Osteoblast (primary cell): Measurements from ENCODE around the gene BPIFB3. TPM values are rescaled to one million over a fixed set of nuclear protein-coding genes. Genes with fewer than 3 reads are reported as not detected.

Source experiments
- DNase-seq: peaks from one replicate; pipeline ENCODE4 v3.0.0; 2011; ENCODE audit warnings: low spot score, mixed read lengths; ENCODE audit not compliant: insufficient read length; ENCODE audit errors: missing footprints
- H2AFZ ChIP-seq: 2 replicates; pipeline ENCODE4 v1.6.0; 2011; ENCODE audit warnings: mild to moderate bottlenecking, low read length
- H3K27ac ChIP-seq: 2 replicates; pipeline ENCODE4 v1.5.1; 2011; ENCODE audit warnings: mild to moderate bottlenecking, low read depth, low read length, moderate library complexity
- H3K27me3 ChIP-seq: 2 replicates; pipeline ENCODE4 v1.6.0; 2012; ENCODE audit warnings: mild to moderate bottlenecking, control low read depth, inconsistent platforms, low read length, moderate library complexity; ENCODE audit not compliant: insufficient read depth
- H3K36me3 ChIP-seq: 2 replicates; pipeline ENCODE4 v1.5.1; 2011; ENCODE audit warnings: mild to moderate bottlenecking, low read length, control low read depth, moderate library complexity; ENCODE audit not compliant: insufficient read depth
- H3K4me1 ChIP-seq: 2 replicates; pipeline ENCODE4 v1.5.1; 2011; ENCODE audit warnings: mild to moderate bottlenecking, low read length, control low read depth, moderate library complexity; ENCODE audit not compliant: insufficient read depth
- H3K4me2 ChIP-seq: 2 replicates; pipeline ENCODE4 v1.6.0; 2011; ENCODE audit warnings: mild to moderate bottlenecking, low read length; ENCODE audit not compliant: insufficient read depth
- H3K4me3 ChIP-seq: fragments of 200-600 bp; sonication (generic); 3 replicates; pipeline ENCODE4 v1.5.1; 2012; ENCODE audit warnings: mild to moderate bottlenecking, low read length, inconsistent platforms; ENCODE audit not compliant: insufficient read depth
- H3K79me2 ChIP-seq: 2 replicates; pipeline ENCODE4 v1.6.0; 2012; ENCODE audit warnings: mild to moderate bottlenecking, low read length, control low read depth, inconsistent platforms; ENCODE audit not compliant: insufficient read depth
- H3K9me3 ChIP-seq: 2 replicates; pipeline ENCODE4 v1.5.1; 2011; ENCODE audit warnings: low read depth, low read length, control low read depth
- H4K20me1 ChIP-seq: 2 replicates; pipeline ENCODE4 v1.6.0; 2012; ENCODE audit warnings: mild to moderate bottlenecking, low read length, control low read depth; ENCODE audit not compliant: insufficient read depth
- total RNA-seq: library from RNA; depleted of rRNA; stranded (reverse); fragments of >200 nt; gene quantifications from 2 replicates; pipeline ENCODE4 v1.2.3, GENCODE V29; 2012
- TF ChIP-seq, protein P1 (sequence below): IDR thresholded peaks from 2 replicates; pipeline ENCODE4 v1.5.1; 2011; ENCODE audit warnings: mild to moderate bottlenecking, low read depth, low read length, moderate library complexity; ENCODE audit errors: extremely low read depth

Gene BPIFB3
- total RNA-seq, 1 donor = not detected

- Histone ChIP-seq H3K36me3 (no peaks in the 10 kb centered on the region), H4K20me1 (no peaks in the 10 kb centered on the region), H3K4me2 (no peak overlapping the region), H3K4me3 (no peak overlapping the region), H2AFZ (no peak overlapping the region), H3K27me3 (no peaks in the 10 kb centered on the region), H3K27ac (no peak overlapping the region), H3K4me1 (no peaks in the 10 kb centered on the region), H3K9me3 (no peaks in the 10 kb centered on the region), H3K79me2 (no peaks in the 10 kb centered on the region)
- DNase-seq = peak; percentile 56
- TF ChIP-seq, protein P1, sequence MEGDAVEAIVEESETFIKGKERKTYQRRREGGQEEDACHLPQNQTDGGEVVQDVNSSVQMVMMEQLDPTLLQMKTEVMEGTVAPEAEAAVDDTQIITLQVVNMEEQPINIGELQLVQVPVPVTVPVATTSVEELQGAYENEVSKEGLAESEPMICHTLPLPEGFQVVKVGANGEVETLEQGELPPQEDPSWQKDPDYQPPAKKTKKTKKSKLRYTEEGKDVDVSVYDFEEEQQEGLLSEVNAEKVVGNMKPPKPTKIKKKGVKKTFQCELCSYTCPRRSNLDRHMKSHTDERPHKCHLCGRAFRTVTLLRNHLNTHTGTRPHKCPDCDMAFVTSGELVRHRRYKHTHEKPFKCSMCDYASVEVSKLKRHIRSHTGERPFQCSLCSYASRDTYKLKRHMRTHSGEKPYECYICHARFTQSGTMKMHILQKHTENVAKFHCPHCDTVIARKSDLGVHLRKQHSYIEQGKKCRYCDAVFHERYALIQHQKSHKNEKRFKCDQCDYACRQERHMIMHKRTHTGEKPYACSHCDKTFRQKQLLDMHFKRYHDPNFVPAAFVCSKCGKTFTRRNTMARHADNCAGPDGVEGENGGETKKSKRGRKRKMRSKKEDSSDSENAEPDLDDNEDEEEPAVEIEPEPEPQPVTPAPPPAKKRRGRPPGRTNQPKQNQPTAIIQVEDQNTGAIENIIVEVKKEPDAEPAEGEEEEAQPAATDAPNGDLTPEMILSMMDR = no peak
Measured at GRCh38 chr20:33023439-33024242, 30.1 kb upstream of the BPIFB3 start.

GRCh38 chr20:33024243-33024560 lies 29.5 kb upstream of the BPIFB3 start:
- H3K27ac ChIP-seq = no peak overlapping the region
- H3K27me3 ChIP-seq = no peaks in the 10 kb centered on the region
- H2AFZ ChIP-seq = no peak overlapping the region
- H4K20me1 ChIP-seq = no peaks in the 10 kb centered on the region
- no peak overlapping the region for H3K4me3 ChIP-seq
- no peaks in the 10 kb centered on the region for H3K9me3 ChIP-seq
- H3K79me2 ChIP-seq = no peaks in the 10 kb centered on the region
- no peaks in the 10 kb centered on the region for H3K36me3 ChIP-seq
- TF ChIP-seq, protein P1 = no peak
- H3K4me2 ChIP-seq = no peak overlapping the region
- no peaks in the 10 kb centered on the region for H3K4me1 ChIP-seq
- DNase-seq = peak; percentile 25

DNA sequence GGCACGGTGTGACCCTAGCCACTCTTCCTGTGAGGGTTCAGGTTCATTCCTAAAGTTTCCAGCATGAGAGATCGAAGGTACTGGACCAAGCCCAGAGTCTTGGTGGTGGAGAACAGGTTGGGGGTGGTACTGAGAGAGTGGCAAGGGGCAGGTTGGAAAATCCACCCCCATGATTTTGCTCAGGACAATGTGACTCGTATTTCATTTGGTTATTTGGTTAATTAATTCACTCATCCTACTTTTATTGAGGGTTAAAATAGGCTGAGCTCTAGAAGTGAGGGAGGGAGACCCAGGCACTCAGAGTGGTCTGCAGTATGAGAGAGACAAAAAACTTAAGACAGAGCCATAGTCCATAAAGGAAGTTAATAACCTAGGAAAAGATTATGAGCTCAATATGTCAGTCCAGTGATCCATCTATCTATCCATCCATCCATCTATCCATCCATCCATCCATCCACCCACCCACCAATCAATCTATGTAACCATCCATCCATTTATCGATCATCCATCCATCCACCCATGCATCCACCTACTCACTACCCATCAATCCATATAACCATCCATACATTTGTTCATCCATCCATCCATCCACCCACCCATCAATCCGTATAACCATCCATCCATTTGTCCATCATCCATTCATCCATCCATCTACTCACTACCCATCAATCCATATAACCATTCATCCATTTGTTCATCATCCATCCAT lies 28.9 kb upstream of the BPIFB3 start:
- H4K20me1 ChIP-seq = no peaks in the 10 kb centered on the region
- no peak overlapping the region for H2AFZ ChIP-seq
- H3K27me3 ChIP-seq = no peaks in the 10 kb centered on the region
- H3K27ac ChIP-seq = no peak overlapping the region
- H3K4me2 ChIP-seq = no peak overlapping the region
- H3K36me3 ChIP-seq = no peaks in the 10 kb centered on the region
- peak; percentile 46 for DNase-seq
- no peaks in the 10 kb centered on the region for H3K79me2 ChIP-seq
- H3K4me1 ChIP-seq = no peaks in the 10 kb centered on the region
- no peak overlapping the region for H3K4me3 ChIP-seq
- TF ChIP-seq, protein P1 = no peak
- no peaks in the 10 kb centered on the region for H3K9me3 ChIP-seq

DNA sequence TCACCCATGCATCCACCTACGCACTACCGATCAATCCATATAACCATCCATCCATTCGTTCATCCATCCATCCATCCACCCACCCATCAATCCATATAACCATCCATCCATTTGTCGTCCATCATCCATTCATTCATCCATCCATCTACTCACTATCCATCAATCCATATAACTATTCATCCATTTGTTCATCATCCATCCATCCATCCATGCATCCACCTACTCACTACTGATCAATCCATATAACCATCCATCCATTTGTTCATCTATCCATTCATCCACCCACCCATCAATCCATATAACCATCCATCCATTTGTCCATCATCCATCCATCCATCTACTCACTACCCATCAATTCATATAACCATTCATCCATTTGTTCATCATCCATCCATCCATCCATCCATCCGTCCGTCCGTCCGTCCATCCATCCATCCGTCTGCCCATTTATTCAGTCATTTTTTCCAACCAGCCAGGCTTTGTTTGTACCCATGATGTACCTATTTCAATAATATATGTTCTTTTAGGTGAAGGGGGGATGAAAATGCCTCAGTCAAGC lies 28.3 kb upstream of the BPIFB3 start:
- Histone ChIP-seq H3K79me2 (no peaks in the 10 kb centered on the region), H4K20me1 (no peaks in the 10 kb centered on the region), H3K4me2 (no peak overlapping the region), H3K9me3 (no peaks in the 10 kb centered on the region), H2AFZ (no peak overlapping the region), H3K27me3 (no peaks in the 10 kb centered on the region), H3K4me1 (no peaks in the 10 kb centered on the region), H3K36me3 (no peaks in the 10 kb centered on the region), H3K27ac (no peak overlapping the region), H3K4me3 (no peak overlapping the region)
- TF ChIP-seq, protein P1 = no peak
- peak; percentile 37 for DNase-seq
